AG04450 (cell line): ENCODE data around the gene AUTS2. TPM values are rescaled to one million over a fixed set of nuclear protein-coding genes. Genes with fewer than 3 reads are reported as not detected.

ENCODE experiments used
- CTCF ChIA-PET: fragments of 300-600, 350-600 bp; formaldehyde crosslinking; extraction: SDS; loops from one replicate; lab custom pipeline; 2022; ENCODE audit warnings: antibody characterized with exemption, inconsistent platforms; lab: Charles Lee
- POLR2A ChIA-PET: fragments of 350-600 bp; formaldehyde crosslinking; extraction: SDS; loops from one replicate; lab custom pipeline; 2021; ENCODE audit warnings: antibody characterized with exemption, inconsistent platforms; lab: Yijun Ruan, JAX
- DNase-seq: peaks from one replicate; pipeline ENCODE4 v3.0.0-alpha.2; 2011; ENCODE audit warnings: low read depth, low spot score
- H3K27ac ChIP-seq: one replicate; pipeline ENCODE4 v1.5.1; 2012; ENCODE audit warnings: low read depth, low read length, control low read depth
- H3K27me3 ChIP-seq: one replicate; pipeline ENCODE4 v1.6.0; 2012; ENCODE audit warnings: low read length; ENCODE audit not compliant: control insufficient read depth, insufficient read depth
- H3K4me3 ChIP-seq: 2 replicates; pipeline ENCODE4 v1.5.1; 2011; ENCODE audit warnings: mild to moderate bottlenecking, low read depth, low read length, control low read depth
- H3K9me3 ChIP-seq: 2 replicates; pipeline ENCODE4 v1.5.1; 2012; ENCODE audit warnings: low read length; ENCODE audit not compliant: control insufficient read depth, insufficient read depth
- polyA plus RNA-seq: library from polyadenylated mRNA; depleted of rRNA; stranded (reverse); fragments of >200 nt; gene quantifications from 2 replicates; pipeline ENCODE4 v1.2.3, GENCODE V29; 2011
- TF ChIP-seq, protein P1 (sequence below): IDR thresholded peaks from 2 replicates; pipeline ENCODE4 v1.5.1; 2011; ENCODE audit warnings: low read depth, low read length, control low read depth, inconsistent platforms

Gene AUTS2
- polyA plus RNA-seq, 1 experiment: 1.5 TPM

DNA sequence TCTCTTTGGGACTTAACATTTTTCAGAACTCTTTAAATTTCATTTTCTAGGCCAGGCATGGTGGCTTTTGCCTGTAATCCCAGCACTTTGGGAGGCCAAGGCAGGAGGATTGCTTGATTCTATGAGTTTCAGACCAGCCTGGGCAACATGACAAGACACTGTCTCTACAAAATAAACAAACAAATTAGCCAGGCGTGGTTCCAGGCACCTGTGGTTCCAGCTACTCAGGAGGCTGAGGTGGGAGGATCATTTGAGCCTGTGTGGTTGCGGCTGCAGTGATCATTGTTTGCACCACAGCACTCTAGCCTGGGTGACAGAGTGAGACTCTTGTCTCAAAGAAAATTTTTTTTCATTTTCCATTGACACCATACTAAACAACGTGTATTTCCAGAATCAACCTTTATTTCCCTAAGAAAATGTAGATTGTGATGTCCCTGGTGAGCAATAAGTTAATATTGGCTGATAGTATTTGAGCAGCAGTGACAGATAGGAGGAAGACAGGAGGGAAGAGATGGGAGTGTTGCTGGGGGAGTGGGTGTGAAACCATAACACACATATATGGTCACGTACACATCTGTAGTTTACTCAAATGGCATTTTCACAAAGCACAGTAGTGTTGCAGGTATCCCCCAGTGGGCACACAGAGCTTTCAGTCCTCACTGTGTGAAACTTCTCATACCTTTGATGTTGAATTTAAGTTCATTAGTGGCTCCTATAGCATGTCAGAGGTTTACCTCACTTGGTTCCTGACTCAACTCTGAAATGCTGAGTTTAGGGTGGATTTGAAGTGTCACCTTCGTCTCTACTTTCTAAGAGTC, 205.6 kb downstream of the AUTS2 start:
- TF ChIP-seq, protein P1, sequence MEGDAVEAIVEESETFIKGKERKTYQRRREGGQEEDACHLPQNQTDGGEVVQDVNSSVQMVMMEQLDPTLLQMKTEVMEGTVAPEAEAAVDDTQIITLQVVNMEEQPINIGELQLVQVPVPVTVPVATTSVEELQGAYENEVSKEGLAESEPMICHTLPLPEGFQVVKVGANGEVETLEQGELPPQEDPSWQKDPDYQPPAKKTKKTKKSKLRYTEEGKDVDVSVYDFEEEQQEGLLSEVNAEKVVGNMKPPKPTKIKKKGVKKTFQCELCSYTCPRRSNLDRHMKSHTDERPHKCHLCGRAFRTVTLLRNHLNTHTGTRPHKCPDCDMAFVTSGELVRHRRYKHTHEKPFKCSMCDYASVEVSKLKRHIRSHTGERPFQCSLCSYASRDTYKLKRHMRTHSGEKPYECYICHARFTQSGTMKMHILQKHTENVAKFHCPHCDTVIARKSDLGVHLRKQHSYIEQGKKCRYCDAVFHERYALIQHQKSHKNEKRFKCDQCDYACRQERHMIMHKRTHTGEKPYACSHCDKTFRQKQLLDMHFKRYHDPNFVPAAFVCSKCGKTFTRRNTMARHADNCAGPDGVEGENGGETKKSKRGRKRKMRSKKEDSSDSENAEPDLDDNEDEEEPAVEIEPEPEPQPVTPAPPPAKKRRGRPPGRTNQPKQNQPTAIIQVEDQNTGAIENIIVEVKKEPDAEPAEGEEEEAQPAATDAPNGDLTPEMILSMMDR: no peak
- Histone ChIP-seq H3K27ac (no peak overlapping the region), H3K9me3 (no peaks in the 10 kb centered on the region), H3K27me3 (no peaks in the 10 kb centered on the region), H3K4me3 (no peak overlapping the region)
- DNase-seq: no peak
- CTCF ChIA-PET: no interaction called here
- POLR2A ChIA-PET: no interaction called here

DNA sequence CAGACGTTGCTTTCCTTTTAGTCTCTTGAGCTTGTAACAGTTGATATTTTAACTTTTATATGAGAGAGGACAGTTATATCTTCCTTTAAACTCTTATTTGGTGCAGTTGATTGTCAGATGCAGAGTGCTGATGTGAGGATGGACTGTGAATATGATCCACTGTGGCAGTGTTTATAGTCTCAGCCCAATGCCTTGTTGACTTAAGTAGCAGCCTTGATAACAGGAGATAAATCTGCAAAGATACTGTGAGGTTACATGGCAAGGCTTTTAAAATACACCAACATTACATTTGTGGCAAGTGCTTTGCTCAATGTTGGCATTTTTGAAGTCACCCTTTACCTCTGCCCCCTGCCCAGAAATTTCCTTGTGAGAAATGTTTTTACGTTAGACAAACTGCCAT, 206.7 kb downstream of the AUTS2 start:
- CTCF ChIA-PET: no interaction called here
- DNase-seq: no peak
- no peak overlapping the region for H3K27ac ChIP-seq
- H3K27me3 ChIP-seq: no peaks in the 10 kb centered on the region
- POLR2A ChIA-PET: no interaction called here
- H3K9me3 ChIP-seq: no peaks in the 10 kb centered on the region
- H3K4me3 ChIP-seq: no peak overlapping the region
- TF ChIP-seq, protein P1: no peak

DNA sequence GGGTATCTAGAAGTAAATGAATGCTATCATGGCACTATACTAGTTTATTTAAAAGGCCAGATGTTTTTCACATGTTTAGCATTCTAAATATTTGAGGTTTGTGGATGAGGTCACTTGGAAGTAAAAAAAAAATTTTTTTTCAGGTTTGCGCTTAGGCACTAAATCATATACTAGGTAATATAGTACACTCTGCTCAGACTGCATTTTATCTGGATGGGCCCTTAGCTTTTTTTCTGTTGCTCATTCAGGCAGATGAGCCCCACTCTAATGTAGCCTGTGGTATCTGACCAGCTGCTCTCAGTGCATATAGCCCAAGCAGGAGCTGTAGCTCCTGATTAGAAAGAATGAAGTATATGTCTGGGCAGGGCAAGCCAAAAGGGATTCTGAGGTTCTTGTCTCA, 210.1 kb downstream of the AUTS2 start:
- H3K27ac ChIP-seq: no peak overlapping the region
- no peak for DNase-seq
- ChIA-PET CTCF (no interaction called here), POLR2A (no interaction called here)
- no peak overlapping the region for H3K4me3 ChIP-seq
- TF ChIP-seq, protein P1: no peak
- H3K9me3 ChIP-seq: no peaks in the 10 kb centered on the region
- no peaks in the 10 kb centered on the region for H3K27me3 ChIP-seq

DNA sequence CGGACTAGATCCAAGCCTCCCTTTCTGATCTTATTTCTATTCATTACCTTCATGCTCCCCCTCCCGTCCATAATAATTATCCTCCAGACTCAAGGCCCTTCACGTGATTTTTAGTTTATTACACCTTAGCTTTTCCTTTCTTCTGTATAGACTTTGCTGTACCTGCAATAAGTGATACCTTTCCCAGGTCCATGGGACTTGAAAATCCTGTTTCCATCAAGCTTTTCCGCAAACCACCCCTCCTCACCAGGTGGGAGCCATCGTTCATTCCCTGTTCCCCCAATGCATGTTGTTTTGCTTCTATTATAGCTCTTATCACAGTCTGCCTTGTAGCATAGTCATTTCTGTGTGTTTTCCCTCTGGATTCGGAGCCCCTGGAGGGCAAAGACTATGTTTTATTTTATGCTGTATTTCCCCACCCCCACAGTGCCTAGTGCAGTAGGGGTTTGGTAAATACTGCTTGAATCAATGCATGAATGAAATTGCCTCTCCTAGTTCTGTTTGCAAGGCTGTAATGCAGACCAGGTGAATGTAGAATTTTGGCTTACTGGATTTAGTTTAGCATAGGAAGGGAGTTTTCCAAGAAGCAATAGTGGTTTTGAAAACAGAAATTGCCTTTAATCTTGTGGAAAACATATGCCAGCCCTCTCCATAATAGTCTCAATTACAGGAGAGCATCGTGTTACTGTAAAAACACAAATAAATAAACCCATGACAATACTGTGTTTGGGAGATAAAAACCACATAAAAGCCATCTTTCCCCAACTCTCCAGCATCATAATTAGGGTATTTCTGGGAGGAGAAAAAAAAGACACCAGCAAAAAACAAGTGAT, 213.4 kb downstream of the AUTS2 start:
- POLR2A ChIA-PET: no interaction called here
- TF ChIP-seq, protein P1: no peak
- H3K9me3 ChIP-seq: peaks cover 5% of the 10 kb centered on the region; the same call in 1 of the 2 replicates
- no peak overlapping the region for H3K4me3 ChIP-seq
- H3K27me3 ChIP-seq: no peaks in the 10 kb centered on the region
- CTCF ChIA-PET: no interaction called here
- H3K27ac ChIP-seq: no peak overlapping the region
- no peak for DNase-seq

DNA sequence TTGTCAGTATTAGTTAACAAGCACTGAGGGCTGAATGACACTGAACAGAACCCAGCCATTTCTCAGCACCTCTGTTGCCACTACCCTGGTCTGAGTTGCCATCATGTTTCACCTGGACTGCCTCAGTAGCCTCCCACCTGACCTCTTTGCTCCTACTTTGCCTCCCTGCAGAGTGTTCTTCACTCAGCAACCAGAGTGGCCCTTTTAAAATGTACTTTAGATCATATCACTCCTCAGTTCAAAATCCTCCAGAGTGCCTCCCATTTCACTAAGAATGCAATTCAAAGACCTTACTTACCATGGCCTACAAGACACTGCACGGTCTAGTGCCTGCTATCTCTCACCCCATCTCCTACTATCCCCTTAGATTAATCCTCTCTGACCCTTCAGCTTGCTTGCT, 214.5 kb downstream of the AUTS2 start:
- ChIA-PET POLR2A (no interaction called here), CTCF (no interaction called here)
- TF ChIP-seq, protein P1: no peak
- peaks cover 5% of the 10 kb centered on the region; the same call in 1 of the 2 replicates for H3K9me3 ChIP-seq
- no peak overlapping the region for H3K27ac ChIP-seq
- no peak overlapping the region for H3K4me3 ChIP-seq
- H3K27me3 ChIP-seq: no peaks in the 10 kb centered on the region
- no peak for DNase-seq
